Measurements from ENCODE around the gene HSPB6.

GRCh38 chr19:35710784-35711723 lies 45.8 kb downstream of the HSPB6 start:
- TF ChIP-seq EZH2 (IDR thresholded peaks at IDR 0.05; ENCODE audit: insufficient read depth, poor library complexity, severe bottlenecking) (no peak), EZH2phosphoT487 (IDR thresholded peaks at IDR 0.05; ENCODE audit: insufficient read depth, low read depth) (no peak)

Data from GM23248 (cell line).